ENCODE results near the gene VAC14.
"Not testable (repeated sequence)": the region's sequence is repeated elsewhere in the genome, so short reads cannot be mapped to it uniquely, and the experiment has no call there.

Gene VAC14

DNA sequence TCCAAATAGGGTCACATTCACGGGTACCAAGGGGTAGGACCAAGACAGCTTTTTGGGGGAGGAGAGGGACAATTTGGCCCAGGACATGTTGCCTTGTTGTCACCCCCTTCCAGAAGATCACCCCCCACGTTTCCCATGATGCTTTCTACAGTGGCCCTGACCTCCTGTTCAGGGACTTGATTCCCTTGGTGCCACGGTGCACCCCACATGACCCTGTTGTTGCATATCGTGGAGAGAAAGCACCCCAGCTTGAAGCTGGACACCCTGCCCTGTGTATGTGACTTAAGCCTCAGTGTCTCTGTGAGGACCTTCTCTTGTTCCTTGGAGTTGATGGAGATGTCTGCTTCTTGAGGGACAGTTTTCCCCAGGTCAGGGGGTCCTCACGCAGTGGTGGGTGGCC, 142.0 kb downstream of the VAC14 start:
- DNase-seq, result no peak

DNA sequence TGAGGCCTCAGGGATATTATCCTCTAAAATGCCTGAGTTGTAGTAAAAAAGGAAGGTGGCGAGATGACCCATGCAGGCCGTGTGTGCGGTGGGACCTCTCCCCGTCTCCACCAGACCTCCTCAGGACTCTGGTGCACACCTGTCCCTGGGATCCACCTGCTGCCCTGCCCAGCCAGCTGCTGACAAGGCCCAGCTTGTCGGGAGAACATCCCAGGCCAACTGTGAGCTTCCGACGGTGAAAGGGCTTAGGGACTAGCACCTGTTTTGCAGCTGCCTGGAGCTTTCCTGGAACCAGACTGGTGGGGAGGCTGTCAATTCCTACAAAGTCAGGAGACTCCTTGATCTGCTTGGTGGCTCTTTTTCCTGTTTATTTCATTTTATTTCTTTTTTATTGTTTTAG, 143.0 kb downstream of the VAC14 start:
- DNase-seq, result no peak

DNA sequence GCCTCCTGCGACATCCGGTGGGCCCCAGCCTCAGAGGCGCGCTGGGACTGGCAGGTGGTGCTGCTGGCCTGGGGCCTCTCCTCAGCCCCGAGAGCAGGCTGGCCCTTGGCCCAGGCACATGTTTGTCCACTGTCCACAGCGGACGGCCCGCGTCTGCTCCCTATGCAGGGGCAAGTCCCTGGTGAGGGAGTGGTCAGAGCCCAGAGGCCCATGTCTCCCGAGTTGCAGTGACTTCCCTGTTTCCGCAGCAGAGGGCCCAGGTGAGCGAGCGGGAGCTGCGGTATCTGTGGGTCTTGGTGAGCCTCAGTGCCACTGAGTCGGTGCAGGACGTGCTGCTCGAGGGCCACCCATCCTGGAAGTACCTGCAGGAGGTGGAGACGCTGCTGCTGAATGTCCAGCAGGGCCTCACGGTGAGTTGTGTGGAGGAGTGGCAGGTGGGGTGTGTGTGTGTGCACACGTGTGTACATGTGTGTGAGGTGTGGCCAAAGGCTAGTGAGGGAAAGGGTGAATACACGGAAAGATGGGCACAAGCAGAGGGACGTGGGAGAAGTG, 144.2 kb downstream of the VAC14 start:
- no peak for DNase-seq

DNA sequence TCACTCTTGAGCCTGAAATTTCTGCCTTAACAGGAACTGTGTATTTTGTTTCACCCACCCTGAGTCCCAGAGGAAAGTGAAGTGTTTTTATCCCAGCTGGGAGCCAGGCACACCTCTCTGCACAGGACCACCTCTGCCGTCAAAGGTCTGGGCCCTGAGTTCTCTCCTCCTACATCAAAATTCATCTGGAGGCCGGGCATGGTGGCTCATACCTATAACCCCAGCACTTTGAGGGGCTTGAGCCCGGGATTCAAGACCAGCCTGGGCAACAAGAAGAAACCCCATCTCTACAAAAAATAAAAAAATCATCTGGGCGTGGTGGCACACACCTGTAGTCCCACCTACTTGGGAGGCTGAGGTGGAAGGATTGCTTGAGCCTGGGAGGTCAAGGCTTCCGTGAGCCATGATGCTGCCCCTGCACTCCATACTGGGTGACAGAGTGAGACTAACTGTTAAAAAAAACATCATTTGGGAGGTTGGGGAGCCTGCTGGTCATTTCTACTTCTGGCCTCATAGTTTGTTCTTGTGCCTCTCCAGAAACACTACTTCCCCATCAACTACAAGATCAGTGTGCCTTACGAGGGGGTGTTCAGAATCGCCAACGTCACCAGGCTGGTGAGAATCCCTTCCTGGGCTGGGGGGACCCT, 144.8 kb downstream of the VAC14 start:
- no peak for DNase-seq

DNA sequence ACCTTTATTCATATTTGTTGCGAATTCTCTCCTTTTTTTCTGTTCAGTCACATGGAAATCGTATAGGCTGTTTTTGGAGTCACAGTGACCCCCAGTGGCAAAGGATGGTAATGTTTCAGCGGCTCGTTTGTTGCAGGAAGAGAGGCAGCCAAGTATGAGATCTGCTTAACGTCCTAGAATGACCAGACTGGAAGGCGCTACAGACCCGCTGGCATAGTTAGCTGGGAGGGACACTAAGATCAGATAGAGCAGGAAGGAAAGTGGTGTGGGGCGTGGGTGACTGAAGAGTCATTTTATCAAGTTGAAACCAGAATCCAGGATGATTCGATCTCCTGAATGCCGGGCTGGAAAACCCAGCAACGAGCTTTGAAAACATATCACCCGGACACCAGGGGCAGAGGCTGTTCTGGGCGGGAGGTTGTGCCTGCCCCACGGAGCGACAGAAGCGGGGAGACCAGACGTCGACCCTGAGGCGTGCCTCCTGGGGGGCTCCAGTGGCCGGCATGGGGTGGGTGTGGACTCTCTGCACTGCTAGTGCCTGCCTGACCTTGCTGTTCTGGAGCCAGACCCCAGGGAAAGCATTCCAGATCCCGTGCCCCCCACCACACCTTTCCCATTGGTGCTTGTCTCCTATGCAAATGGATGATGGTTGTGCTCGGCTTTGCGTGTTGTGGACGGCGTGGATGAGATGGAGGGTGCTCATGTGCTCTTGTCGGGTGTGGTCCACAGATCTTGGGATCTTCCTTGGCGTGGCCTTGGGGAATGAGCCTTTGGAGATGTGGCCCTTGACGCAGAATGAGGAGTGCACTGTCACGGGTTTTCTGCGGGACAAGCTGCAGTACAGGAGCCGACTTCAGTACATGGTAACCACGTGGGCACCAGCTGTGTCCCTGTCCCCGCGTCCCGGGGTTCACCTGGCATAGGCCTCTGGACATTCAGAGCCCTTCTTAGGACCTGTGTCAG, 146.9 kb downstream of the VAC14 start:
- peak; percentile 7 for DNase-seq

DNA sequence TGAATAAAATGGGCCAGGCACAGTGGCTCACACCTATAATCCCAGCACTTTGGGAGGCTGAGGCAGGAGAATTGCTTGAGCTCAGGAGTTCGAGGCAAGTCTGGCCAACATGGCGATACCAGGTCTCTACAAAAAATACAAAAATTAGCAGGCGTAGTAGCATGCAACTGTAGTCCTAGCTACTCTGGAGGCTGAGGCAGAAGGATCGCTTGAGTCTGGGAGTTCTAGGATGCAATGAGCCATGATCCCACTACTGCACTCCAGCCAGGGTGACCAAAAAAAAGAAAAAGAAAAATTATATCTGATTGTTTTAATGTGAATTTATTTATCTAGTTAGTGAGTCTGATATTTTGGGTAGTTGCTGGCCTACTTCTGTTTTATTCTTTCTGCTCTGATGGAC, 147.6 kb downstream of the VAC14 start:
- no peak for DNase-seq

DNA sequence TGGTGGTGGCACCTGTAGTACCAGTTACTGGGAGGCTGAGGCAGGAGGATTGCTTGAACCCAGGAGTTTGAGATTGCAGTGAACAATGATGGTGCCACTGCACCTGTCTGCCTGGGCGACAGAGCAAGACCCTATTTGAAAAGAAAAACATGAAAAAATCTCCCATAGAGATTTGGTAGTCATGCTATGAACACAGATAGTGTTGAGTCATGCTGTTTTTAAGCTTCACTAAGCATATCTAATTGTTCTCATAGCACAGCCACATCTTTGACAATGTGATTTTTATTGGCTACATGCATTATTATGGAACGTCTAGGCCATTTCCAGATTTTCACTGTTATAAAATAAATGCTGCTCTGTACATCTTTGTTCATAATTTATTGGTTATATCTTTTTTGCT, 148.6 kb downstream of the VAC14 start:
- no peak for DNase-seq

DNA sequence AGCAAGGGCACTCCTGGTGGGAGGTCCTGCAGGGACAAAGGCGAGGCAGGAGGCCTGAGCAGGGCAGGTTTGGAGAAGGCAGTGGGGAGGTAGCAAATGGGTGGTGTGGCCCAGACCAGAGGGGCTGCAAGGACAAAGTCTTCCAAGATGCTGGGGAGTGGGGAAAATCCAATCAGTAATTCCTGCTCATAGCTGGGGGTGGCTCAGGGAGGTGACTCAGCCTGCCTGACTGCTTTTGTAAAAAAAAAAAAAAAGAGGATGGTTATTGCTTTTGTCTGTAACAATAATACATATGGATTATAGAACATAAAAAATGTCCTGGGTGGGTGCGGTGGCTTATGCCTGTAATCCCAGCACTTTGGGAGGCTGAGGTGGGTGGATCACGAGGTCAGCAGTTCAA, 149.4 kb downstream of the VAC14 start:
- DNase-seq, result no peak

DNA sequence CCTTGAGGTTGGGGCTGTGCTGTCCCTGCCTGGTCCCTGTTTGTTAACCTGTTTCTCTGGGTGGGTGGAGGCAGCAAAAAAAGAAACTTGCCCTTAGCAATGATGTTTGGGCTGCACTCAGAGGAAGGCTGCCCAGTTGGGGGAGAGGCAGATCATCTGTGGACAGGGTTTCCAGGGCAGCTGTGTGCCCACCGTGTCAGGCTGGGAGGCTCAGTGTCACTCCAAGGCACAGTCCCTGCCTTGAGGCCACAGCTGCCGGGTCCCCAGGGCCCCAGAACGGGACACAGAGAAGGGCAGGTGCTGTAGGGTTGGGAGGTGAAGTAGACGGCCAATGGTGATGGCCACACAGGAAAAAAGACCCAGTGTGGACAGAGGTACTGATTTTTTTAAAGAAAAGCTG, 150.7 kb downstream of the VAC14 start:
- no peak for DNase-seq

DNA sequence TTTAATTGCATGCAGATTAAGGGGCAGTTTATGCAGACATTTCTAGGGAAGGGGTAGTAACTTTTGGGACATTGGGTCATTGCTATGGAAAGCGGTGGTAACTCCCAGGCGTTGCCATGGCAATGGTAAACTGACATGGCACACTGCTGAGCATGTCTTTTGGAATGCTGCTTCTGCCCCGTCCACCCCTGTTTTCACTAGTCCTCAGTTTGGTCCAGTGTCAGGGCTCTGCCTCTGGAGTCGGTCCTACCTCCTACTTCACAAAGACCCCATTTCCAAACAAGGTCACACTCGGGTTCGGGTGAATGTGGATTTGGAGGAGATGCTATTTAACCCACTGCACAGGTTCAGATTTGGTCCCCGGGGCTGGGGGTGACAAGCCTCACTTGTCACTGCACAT, 151.7 kb downstream of the VAC14 start:
- DNase-seq, result no peak

DNA sequence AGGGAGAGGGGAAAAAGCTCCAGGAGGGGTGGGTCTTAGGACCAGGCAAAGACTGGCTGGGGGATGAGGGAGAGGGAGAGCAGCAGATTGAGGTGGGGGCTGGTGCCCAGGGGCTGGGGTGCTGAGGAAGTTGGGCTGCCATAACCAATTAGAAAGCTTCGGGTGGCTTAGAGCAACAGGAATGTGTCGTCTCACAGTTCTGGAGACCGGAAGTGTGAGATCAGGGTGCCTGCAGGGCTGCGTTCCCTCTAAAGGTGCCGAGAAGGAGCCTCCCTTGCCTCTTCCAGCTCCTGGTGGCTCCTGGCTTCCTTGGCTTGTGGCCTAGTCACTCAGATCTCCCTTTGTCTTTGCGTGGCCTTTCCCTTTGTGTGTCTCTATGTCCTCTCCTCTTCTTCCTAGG, 152.4 kb downstream of the VAC14 start:
- DNase-seq, result no peak

DNA sequence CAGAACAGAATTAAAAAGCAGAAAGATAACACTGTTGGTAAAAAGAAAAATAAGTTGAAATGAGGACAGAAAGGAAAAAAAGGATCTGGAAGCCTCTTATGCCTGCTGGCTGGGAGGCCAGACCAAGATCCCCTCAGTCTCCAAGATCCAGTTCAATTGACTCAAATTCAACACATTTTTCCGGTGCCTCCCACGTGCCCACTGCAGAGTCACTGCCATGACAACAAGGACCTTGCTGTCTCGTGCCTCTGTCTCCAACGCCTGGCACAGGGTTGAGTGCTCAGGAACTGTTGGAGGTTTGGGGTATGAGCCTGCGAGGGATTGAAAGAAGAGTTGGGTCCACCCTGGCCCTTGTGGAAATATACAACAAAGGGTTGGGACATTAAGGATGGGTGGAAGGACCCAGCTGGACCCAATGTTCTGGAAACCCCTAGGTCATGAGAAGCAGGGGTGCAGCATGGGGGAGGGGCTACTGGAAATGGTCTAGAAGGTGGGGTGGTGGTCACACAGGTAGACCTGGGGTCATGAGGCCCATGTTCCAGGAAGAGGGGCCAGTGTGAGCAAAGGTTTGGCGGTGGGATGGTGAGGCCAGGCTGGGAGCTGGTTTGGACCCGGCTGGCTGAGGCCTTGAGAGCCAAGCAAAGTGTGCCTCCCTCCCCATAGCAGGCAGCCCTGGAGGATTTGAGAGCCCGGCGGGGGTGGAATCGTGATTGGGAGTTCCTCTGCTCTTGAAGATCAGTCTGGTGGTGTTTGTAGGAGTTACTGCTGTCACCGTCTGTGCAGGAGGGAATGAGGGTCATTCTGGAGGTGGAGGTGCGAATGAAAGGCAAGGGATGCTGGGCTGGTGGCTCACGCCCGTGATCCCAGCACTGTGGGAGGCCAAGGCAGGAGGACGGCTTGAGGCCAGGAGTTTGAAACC, 153.3 kb downstream of the VAC14 start:
- no peak for DNase-seq

DNA sequence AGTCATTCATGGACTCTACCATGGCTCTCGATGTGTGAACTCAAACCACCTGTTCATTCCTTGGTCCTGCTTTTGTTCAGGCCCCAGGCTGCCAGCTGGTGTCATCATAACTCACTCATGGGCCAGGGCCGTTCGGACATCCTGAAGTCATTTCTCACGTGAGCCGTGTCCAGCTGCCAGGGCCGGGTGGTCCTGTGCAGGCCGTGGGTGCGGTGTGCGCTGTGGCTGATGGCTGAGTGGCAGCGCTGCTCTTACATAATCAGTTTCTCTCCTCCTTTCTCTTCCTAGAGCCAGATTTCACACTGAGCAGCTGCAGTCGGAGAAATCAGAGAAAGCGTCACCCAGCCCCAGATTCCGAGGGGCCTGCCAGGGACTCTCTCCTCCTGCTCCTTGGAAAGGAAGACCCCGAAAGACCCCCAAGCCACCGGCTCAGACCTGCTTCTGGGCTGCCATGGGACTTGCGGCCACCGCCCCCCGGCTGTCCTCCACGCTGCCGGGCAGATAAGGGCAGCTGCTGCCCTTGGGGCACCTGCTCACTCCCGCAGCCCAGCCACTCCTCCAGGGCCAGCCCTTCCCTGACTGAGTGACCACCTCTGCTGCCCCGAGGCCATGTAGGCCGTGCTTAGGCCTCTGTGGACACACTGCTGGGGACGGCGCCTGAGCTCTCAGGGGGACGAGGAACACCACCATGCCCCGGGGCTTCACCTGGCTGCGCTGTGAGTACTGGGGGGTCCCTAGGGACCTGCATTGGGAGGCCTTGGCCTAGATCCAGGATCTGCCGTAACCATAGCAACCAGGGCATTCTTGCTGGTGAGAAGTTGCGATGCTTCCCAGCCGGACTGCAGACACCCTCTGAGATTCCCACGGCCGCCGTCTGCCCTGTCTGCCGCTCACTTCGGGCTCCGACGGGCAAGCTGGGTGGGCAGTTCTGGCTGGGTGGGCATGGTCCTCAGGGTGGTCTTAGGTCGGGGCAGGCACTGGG, 154.4 kb downstream of the VAC14 start, which contains the start of gene IL34:
TSS of gene IL34 (plus strand) at position 300 of the 982 bp plus-strand sequence. CDS start at position 689, 389 bp downstream.
- DNase-seq, result no peak

DNA sequence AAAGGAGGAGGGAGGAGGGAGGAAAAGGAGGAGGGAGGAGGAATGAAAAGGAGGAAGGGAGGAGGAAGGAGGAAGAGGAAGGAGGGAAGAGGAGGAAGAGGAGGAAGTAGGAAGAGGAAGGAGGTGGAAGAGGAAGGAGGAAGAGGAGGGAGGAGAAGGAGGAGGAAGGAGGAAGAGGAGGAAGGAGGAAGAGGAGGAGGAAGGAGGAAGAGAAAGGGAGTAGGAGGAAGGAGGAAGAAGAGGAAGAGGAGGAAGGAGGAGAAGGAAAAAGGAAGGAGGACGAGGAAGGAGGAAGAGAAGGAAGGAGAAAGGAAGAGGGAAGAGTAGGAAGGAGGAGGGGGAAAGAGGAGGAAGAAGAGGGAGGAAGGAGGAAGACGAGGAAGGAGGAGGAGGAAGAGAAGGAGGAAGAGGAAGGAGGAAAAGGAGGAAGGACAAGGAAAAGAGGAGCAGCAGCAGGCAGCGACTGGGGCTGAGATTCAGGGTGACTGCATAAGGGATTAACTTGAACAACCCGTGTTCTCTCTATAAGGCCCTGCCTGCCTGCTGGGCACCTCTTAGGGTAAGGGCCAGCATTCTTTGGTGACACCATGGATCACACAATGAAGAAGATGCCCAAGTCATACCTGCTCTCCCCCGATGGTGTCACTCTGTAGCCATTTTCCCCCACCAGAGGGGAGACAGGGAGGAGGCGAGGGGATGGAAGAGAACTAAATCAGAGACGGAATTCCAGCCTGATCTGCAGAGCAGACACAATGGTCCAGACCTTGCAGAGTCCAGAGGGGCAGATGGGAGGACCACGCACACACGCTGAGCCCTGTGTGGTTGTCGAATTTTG, 156.0 kb downstream of the VAC14 start:
- DNase-seq, result no peak

DNA sequence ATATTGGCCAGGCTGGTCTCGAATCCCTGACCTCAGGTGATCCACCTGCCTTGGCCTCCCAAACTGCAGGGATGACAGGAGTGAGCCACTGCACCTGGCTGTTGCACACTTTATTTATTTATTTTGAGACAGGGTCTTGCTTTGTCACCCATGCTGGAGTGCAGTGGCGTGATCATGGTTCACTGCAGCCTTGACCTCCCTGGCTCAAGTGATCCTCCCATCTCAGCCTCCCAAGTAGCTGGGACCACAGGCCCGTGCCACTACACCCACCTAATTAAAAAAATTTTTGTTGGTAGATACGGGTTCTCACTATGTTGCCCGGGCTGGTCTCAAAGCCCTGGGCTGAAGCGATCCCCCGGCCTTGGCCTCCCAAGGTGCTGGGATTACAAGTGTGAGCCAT, 157.7 kb downstream of the VAC14 start:
- DNase-seq, result not testable (repeated sequence)

DNA sequence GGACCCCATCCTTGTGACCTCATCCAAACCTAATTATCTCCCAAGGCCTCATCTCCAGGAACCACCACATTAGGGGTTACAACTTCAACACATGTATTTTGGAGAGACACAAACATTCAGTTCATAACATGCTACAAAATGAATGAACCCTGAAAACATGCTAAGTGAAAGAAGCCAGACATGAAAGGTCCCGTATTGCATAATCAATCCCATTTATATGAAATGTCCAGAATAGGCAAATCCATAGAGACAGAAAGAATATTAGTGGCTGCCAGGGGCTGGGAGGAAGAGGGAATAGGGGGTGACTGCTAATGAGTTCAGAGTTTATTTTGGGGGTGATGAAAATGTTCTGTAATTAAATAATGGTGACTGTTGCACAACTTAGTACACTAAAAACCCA, 158.3 kb downstream of the VAC14 start:
- DNase-seq, result no peak

DNA sequence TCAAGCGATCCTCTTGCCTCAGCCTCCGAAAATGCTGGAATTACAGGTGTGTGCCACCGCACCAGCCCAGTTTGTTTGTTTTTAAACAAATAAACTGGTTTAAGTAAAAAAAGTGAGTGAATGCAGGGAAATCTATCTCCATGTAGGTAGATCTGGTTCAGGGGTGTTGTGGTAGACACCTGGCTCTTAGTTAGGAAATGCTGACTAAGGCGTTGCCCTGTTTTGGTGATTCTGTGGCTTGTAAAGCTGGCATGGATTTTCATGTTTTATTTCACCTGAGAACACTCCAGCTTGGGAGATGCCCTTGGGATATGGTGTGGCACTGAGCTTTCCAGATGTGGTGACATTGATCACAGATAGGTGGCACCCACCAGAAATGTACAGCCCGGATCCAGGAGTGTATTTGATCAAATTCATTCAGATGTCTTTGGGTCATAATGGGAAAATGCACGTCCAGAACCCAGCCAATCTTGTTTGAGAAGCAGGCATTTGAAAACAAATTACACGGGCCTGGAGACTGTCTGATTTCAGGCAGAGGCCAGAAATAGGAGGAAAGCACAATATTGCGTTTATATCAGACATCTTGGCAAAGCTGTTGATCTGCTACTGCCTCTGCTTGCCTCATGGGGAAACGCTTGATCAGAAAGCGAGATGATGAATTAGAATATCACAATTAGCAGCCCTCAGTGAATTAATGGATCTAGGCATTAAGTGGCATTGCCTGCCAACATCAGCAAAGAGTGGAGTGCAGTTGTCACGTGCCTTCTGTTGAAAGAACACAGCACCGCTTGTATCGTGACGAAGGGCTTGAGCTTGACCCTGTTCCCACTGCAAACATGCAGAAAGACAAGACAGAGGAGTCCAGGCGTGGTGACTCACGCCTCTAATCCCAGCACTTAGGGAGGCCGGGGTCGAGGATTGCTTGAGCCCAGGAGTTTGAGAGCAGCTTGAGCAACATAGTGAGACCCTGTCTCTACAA, 161.9 kb downstream of the VAC14 start:
- DNase-seq, result no peak

Measured in GDM1 (cell line).